ENCODE results near the gene RAPGEF6. TPM values are rescaled to one million over a fixed set of nuclear protein-coding genes. Genes with fewer than 3 reads are reported as not detected.

RAPGEF6 gene
- total RNA-seq, 4 donors from 2014 or later = 7.2 to 11.7 (median 8.5) TPM

DNA sequence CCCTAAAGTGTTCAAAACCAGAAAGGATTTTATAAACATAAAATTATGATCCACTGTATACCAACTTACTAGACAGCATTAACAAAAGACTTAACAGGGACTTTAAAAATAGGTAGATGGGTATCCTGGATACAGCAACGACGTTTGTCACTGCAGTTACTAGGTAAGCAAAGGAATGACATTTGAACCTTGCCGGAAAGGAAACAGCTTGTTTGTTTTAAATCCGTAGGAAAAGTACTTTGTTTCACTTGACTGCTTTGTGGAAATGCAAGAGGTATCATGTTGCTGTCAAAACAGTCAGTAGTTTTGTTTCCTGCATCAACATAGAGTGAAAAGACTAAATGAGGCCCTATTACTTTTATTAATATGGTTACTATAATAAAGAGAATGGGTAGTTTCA, 248.2 kb downstream of the RAPGEF6 start:
- Histone ChIP-seq H3K27ac (no peak overlapping the region), H3K27me3 (no peaks in the 10 kb centered on the region), H3K4me3 (no peak overlapping the region), H3K4me1 (peaks cover 0 to 4% of the 10 kb centered on the region in 2 donors), H3K36me3 (peaks cover 0 to 10% of the 10 kb centered on the region in 2 donors), H3K9me3 (no peaks in the 10 kb centered on the region)
- TF ChIP-seq, protein P1, sequence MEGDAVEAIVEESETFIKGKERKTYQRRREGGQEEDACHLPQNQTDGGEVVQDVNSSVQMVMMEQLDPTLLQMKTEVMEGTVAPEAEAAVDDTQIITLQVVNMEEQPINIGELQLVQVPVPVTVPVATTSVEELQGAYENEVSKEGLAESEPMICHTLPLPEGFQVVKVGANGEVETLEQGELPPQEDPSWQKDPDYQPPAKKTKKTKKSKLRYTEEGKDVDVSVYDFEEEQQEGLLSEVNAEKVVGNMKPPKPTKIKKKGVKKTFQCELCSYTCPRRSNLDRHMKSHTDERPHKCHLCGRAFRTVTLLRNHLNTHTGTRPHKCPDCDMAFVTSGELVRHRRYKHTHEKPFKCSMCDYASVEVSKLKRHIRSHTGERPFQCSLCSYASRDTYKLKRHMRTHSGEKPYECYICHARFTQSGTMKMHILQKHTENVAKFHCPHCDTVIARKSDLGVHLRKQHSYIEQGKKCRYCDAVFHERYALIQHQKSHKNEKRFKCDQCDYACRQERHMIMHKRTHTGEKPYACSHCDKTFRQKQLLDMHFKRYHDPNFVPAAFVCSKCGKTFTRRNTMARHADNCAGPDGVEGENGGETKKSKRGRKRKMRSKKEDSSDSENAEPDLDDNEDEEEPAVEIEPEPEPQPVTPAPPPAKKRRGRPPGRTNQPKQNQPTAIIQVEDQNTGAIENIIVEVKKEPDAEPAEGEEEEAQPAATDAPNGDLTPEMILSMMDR (IDR thresholded peaks at IDR 0.05 in 4 of 5, conservative IDR thresholded peaks at IDR 0.05 in 1 of 5) = no peak
- no peak for TF ChIP-seq POLR2A (IDR thresholded peaks at IDR 0.05)
- intact Hi-C loops (cut with DNase I; ENCODE audit: low total_unique reads) = no loop called here
- in situ Hi-C loops (cut with MboI; ENCODE audit: low sequenced_read_pairs in 4 of 4) = no loop called here
- ATAC-seq (no peak), DNase-seq (no peak)

DNA sequence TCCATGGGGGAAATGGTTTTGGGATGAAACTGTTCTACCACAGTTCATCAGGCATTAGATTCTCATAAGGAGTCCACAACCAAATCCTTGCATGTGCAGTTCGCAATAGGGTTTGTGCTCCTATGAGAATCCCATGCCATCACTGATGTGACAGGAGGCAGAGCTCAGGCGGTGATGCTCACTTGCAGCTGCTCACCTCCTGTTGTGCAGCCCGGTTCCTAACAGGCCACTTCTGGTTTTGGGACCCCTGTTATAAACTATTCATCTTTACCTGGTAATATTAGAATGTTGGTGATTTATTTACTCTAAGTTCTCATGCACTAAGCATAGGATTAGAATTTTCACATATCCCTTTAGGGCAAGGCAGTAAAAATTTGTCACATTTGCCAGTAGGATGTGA, 248.9 kb downstream of the RAPGEF6 start:
- in situ Hi-C loops (cut with MboI; ENCODE audit: low sequenced_read_pairs in 4 of 4) = no loop called here
- H3K27ac ChIP-seq = no peak overlapping the region
- H3K27me3 ChIP-seq = no peaks in the 10 kb centered on the region
- H3K36me3 ChIP-seq = peaks cover 0 to 6% of the 10 kb centered on the region in 2 donors
- no peaks in the 10 kb centered on the region for H3K9me3 ChIP-seq
- DNase-seq (no peak), ATAC-seq (no peak)
- no peak overlapping the region for H3K4me3 ChIP-seq
- H3K4me1 ChIP-seq = peaks cover 0 to 4% of the 10 kb centered on the region in 2 donors
- intact Hi-C loops (cut with DNase I; ENCODE audit: low total_unique reads) = no loop called here
- TF ChIP-seq, protein P1 (IDR thresholded peaks at IDR 0.05 in 4 of 5, conservative IDR thresholded peaks at IDR 0.05 in 1 of 5) = no peak
- TF ChIP-seq POLR2A (IDR thresholded peaks at IDR 0.05) = no peak

DNA sequence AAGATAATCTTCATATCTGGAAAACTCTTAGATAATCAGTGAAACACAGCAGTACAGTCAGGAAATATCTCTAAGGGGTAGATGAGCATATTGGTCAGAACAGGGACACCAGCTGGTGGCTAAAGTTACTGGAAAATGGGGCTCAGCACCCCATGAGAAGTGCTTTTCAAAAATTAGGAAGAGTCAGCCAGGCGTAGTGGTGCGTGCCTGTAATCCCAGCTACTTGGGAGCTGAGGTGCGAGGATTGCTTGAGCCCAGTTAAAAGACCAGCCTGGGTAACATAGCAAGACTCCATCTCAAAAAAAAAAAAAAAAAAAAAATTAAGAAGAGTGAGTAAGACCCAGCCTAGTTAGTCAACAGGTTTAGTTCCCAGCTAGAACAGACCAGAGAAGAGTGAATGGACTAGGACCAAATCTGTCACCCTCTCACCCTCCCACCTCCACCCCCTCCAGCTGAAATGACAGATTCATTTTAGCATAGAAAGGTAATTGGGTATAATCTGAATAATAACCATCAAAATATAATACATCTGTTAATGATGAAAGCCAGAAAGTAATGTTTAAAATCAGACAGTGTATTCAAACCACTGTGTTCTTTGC, 250.3 kb downstream of the RAPGEF6 start:
- ATAC-seq (no peak), DNase-seq (no peak)
- Histone ChIP-seq H3K27me3 (no peaks in the 10 kb centered on the region), H3K36me3 (no peaks in the 10 kb centered on the region), H3K27ac (no peak overlapping the region), H3K4me3 (no peak overlapping the region), H3K9me3 (no peaks in the 10 kb centered on the region), H3K4me1 (peaks cover 0 to 4% of the 10 kb centered on the region in 2 donors)
- in situ Hi-C loops (cut with MboI; ENCODE audit: low sequenced_read_pairs in 4 of 4) (no loop called here), intact Hi-C loops (cut with DNase I; ENCODE audit: low total_unique reads) (no loop called here)
- TF ChIP-seq, protein P1 (IDR thresholded peaks at IDR 0.05 in 4 of 5, conservative IDR thresholded peaks at IDR 0.05 in 1 of 5) = no peak
- no peak for TF ChIP-seq POLR2A (IDR thresholded peaks at IDR 0.05)

DNA sequence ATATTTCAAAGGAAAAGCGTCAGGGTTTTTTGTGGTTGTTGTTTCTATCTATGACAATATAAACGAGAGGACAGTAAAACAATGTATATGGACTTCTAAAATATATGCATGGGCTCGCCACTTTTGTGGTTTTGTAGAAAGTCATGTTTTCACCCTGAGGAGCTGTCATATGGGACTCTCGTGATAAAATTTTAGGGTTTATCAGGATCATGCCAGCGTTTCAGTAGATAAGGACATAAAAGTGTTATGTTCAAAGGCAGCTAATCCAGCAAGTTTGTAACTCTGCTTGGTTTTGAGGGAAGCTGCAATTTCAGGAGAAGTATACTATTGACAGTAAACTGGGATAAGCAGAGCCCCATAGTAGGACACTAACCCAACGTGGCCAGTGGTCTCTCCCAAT, 250.9 kb downstream of the RAPGEF6 start:
- no peaks in the 10 kb centered on the region for H3K36me3 ChIP-seq
- DNase-seq (no peak), ATAC-seq (no peak)
- H3K4me1 ChIP-seq = peaks cover 4 to 8% of the 10 kb centered on the region in 2 donors
- no peak overlapping the region for H3K27ac ChIP-seq
- no peak overlapping the region for H3K4me3 ChIP-seq
- TF ChIP-seq, protein P1 (IDR thresholded peaks at IDR 0.05 in 4 of 5, conservative IDR thresholded peaks at IDR 0.05 in 1 of 5) = no peak
- no peak for TF ChIP-seq POLR2A (IDR thresholded peaks at IDR 0.05)
- H3K27me3 ChIP-seq = no peaks in the 10 kb centered on the region
- intact Hi-C loops (cut with DNase I; ENCODE audit: low total_unique reads) = no loop called here
- in situ Hi-C loops (cut with MboI; ENCODE audit: low sequenced_read_pairs in 4 of 4) = no loop called here
- no peaks in the 10 kb centered on the region for H3K9me3 ChIP-seq
